ENCODE data around the gene HCFC1.
"Not testable (repeated sequence)": the region's sequence is repeated elsewhere in the genome, so short reads cannot be mapped to it uniquely, and the experiment has no call there.

The HCFC1 gene

GRCh38 chrX:154006947-154007346 is 35.3 kb upstream of the HCFC1 start:
- TF ChIP-seq CTCF (IDR thresholded peaks at IDR 0.05; ENCODE audit: control insufficient read depth, insufficient read depth, low read depth, low read length, missing control alignments), result no peak
- no peak for DNase-seq (ENCODE audit: low read depth)
- H3K4me3 ChIP-seq (ENCODE audit: control insufficient read depth, low read depth, low read length), result no peak overlapping the region

- H3K4me3 ChIP-seq (ENCODE audit: control insufficient read depth, low read depth, low read length), result no peak overlapping the region
- no peak for TF ChIP-seq CTCF (IDR thresholded peaks at IDR 0.05; ENCODE audit: control insufficient read depth, insufficient read depth, low read depth, low read length, missing control alignments)
These were observed 32.7 kb upstream of the HCFC1 start for GRCh38 chrX:154004315-154004714.

GRCh38 chrX:154002215-154002719 is 30.6 kb upstream of the HCFC1 start:
- no peak overlapping the region; the same call in 1 of the 2 replicates for H3K4me3 ChIP-seq (ENCODE audit: control insufficient read depth, low read depth, low read length)
- no peak for TF ChIP-seq CTCF (IDR thresholded peaks at IDR 0.05; ENCODE audit: control insufficient read depth, insufficient read depth, low read depth, low read length, missing control alignments)
- peak; percentile 57 for DNase-seq (ENCODE audit: low read depth)

More at GRCh38 chrX:154004315-154004714, 32.7 kb upstream of the HCFC1 start:
- no peak for DNase-seq (ENCODE audit: low read depth)

- no peak for TF ChIP-seq CTCF (IDR thresholded peaks at IDR 0.05; ENCODE audit: control insufficient read depth, insufficient read depth, low read depth, low read length, missing control alignments)
- DNase-seq (ENCODE audit: low read depth), result no peak
- no peak overlapping the region for H3K4me3 ChIP-seq (ENCODE audit: control insufficient read depth, low read depth, low read length)
These were observed 28.4 kb upstream of the HCFC1 start for GRCh38 chrX:154000051-154000450.

- no peak overlapping the region for H3K4me3 ChIP-seq (ENCODE audit: control insufficient read depth, low read depth, low read length)
- DNase-seq (ENCODE audit: low read depth), result no peak
- TF ChIP-seq CTCF (IDR thresholded peaks at IDR 0.05; ENCODE audit: control insufficient read depth, insufficient read depth, low read depth, low read length, missing control alignments), result no peak
These were observed 27.9 kb upstream of the HCFC1 start for GRCh38 chrX:153999359-154000037.

- no peak for TF ChIP-seq CTCF (IDR thresholded peaks at IDR 0.05; ENCODE audit: control insufficient read depth, insufficient read depth, low read depth, low read length, missing control alignments)
- H3K4me3 ChIP-seq (ENCODE audit: control insufficient read depth, low read depth, low read length), result no peak overlapping the region
- DNase-seq (ENCODE audit: low read depth), result no peak
These were observed 23.9 kb upstream of the HCFC1 start for GRCh38 chrX:153995504-153995903.

- H3K4me3 ChIP-seq (ENCODE audit: control insufficient read depth, low read depth, low read length); DNase-seq (ENCODE audit: low read depth): not testable (repeated sequence)
These were observed 22.8 kb upstream of the HCFC1 start for GRCh38 chrX:153994398-153994797.

All from AG09309 (cell line).